Measurements from ENCODE around the gene SAFB. TPM values are rescaled to one million over a fixed set of nuclear protein-coding genes. Genes with fewer than 3 reads are reported as not detected.

The SAFB gene
- total RNA-seq, 1 experiment from 2014 or later = 53.0 TPM

DNA sequence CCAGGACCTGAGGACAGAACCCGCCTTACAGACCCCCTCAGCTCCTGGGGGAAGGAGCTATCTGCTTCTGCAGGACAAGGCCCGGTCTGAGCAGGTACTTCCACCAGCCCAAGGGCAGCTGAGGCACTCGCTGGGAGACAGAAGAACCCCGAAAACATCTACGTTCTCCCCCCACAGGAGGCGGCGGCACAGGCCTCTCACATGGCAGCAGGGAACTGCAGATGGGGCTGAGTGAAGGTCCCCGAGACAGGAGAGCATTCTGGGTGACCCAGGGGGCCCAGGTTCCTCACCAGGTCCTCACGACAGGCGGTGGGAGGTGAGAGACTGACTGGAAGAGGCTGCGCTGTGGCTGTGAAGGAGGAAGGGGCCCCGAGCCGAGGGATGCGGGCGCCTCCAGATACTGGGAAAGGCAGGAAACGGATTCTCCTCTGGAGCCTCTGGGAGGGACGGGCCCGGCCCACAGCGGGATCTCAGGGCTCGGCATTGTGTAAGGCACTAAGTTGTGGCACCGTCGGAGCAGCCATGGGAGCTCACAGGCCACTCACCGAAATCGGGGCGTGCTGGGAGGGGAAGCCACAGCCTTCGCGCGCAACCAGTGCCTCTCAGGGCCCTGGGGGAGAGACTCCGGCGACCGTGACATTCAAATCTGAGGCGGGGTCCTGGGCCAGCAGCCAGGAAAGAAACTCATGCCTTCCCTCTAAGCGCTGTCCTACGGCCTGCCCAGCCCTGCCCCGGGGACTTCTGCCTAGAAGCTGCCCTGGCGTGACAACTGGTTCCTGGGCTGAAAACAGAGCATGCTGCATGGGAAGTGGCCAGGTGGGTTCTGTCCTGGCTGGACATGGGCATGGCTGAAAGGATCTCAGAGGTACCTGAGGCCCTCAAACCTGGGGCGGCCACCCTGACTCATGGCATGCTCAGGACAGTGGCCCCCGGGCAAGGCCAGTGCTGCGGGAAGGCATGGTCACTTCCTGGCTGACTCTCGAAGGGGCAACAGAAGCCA is 81.2 kb downstream of the SAFB start:
- H3K27ac ChIP-seq (ENCODE audit: low read length) = no peak overlapping the region
- H3K9me2 ChIP-seq (replicated peaks; ENCODE audit: insufficient read depth, low read length) = no peaks in the 10 kb centered on the region
- H3K27me3 ChIP-seq (ENCODE audit: low read length) = no peaks in the 10 kb centered on the region
- 0 out of 2 replicates have a peak, but pooled peaks cover 4% of the 10 kb centered on the region for H4K20me1 ChIP-seq (ENCODE audit: insufficient read depth, low read depth, low read length)
- no peak overlapping the region for H2AFZ ChIP-seq (ENCODE audit: low read length)
- no peak for DNase-seq
- H3K9me3 ChIP-seq (ENCODE audit: low read length) = no peaks in the 10 kb centered on the region
- no peak overlapping the region for H3K9ac ChIP-seq (ENCODE audit: low read length)
- H3K4me3 ChIP-seq (ENCODE audit: low read length) = no peak overlapping the region
- no peak overlapping the region for H3K4me2 ChIP-seq (ENCODE audit: low read depth, low read length, poor library complexity, severe bottlenecking)
- H3K79me2 ChIP-seq (ENCODE audit: low read length) = no peaks in the 10 kb centered on the region
- H3K4me1 ChIP-seq (ENCODE audit: low read length) = no peaks in the 10 kb centered on the region
- peaks cover 13% of the 10 kb centered on the region for H3K36me3 ChIP-seq (ENCODE audit: insufficient read depth, low read length)

- Histone ChIP-seq H3K9me3 (ENCODE audit: low read length) (no peaks in the 10 kb centered on the region), H3K9ac (ENCODE audit: low read length) (no peak overlapping the region), H3K27me3 (ENCODE audit: low read length) (no peaks in the 10 kb centered on the region), H3K9me2 (replicated peaks; ENCODE audit: insufficient read depth, low read length) (no peaks in the 10 kb centered on the region), H3K4me3 (ENCODE audit: low read length) (no peak overlapping the region), H3K79me2 (ENCODE audit: low read length) (no peaks in the 10 kb centered on the region), H3K4me2 (ENCODE audit: low read depth, low read length, poor library complexity, severe bottlenecking) (no peak overlapping the region), H2AFZ (ENCODE audit: low read length) (no peak overlapping the region), H3K27ac (ENCODE audit: low read length) (no peak overlapping the region), H3K36me3 (ENCODE audit: insufficient read depth, low read length) (peaks cover 13% of the 10 kb centered on the region), H3K4me1 (ENCODE audit: low read length) (no peaks in the 10 kb centered on the region), H4K20me1 (ENCODE audit: insufficient read depth, low read depth, low read length) (0 out of 2 replicates have a peak, but pooled peaks cover 2% of the 10 kb centered on the region)
- DNase-seq = no peak
Observed at GRCh38 chr19:5705552-5705951, 82.7 kb downstream of the SAFB start.

DNA sequence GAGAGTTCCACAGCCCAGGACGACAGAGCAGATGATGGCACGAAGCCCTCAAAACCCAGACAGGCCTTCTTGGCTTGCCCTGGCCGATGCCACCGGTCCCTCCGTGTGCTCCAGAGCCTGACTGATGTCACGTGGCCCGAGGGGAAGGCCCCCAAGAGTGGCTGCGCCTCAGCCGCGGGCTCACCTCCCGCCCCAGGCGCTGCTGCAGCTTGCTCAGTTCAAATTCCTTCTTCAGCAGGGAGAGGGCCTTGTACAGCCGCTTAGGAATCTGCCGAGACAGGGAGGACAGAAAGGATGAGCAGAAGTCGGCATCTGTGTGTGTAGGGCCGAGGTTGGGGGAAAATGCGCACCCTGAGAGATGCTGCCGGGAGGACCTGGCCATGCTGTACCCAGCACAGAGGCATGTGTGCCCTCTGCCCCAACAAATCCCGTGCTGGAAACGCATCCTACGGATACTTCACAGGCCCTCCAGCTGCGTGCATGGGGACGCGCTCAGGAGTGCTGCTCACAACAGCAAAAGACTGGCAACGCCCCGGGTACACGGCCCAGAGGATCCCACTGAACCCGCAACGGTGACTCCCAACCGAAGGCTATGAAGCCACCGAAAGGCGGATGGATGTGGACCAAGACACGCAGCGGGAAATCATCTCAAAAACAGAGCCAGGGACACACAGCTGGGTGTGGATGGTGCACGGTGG is 84.1 kb downstream of the SAFB start:
- Histone ChIP-seq H3K9ac (ENCODE audit: low read length) (no peak overlapping the region), H3K4me2 (ENCODE audit: low read depth, low read length, poor library complexity, severe bottlenecking) (no peak overlapping the region), H3K36me3 (ENCODE audit: insufficient read depth, low read length) (peaks cover 16% of the 10 kb centered on the region), H3K27me3 (ENCODE audit: low read length) (no peaks in the 10 kb centered on the region), H2AFZ (ENCODE audit: low read length) (no peak overlapping the region), H3K9me2 (replicated peaks; ENCODE audit: insufficient read depth, low read length) (no peaks in the 10 kb centered on the region), H3K4me1 (ENCODE audit: low read length) (no peaks in the 10 kb centered on the region), H3K79me2 (ENCODE audit: low read length) (no peaks in the 10 kb centered on the region), H3K27ac (ENCODE audit: low read length) (no peak overlapping the region), H3K9me3 (ENCODE audit: low read length) (no peaks in the 10 kb centered on the region), H3K4me3 (ENCODE audit: low read length) (no peak overlapping the region), H4K20me1 (ENCODE audit: insufficient read depth, low read depth, low read length) (no peaks in the 10 kb centered on the region)
- DNase-seq = no peak

DNA sequence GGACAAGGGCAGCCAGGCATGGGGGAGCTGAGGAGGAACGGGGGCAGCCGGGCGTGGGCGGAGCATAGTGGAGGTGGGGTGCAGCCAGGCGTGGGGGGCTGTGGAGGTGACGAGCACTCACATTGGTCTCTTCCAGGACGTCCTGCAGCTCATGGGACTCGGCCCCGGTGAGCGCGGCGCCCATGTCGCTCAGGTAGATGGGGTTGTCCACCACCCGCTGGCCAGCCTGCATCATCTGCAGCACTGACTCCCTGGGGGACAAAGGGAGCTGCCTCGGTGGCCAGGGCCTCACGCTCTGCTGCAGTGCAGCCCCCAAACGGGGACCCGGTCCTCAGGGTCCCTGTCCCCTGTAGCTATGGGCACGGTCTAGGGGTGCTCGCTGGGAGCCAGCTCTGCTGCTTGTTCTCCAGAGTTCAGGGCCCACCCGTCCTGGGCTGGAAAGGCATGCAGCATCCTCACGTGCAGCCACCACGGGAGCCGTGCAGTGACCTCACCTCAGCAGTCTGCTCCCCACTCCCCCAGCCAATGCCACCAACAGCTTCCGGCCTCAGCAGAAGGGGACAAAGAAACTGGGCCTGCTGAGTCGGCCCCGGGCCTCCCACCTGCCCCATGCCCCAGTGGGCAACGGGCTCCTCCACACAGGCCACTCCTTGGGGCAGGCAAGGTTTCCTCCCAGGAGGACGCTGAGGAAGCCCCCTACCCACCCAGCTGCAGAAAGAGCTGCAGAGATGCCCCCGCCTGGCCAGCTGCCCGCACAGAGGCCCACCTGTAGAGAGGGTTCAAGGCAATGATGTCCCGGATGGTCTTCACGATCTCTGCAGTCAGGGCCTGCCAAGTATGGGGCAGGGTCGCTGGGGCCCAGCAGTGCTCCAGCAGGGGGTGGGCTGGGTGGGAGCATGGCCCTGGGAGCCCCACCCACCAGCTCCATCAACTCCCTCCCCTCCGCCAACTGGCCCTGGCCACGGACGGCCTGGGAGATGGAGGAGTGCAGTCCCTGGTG is 85.0 kb downstream of the SAFB start:
- H3K4me2 ChIP-seq (ENCODE audit: low read depth, low read length, poor library complexity, severe bottlenecking) = no peak overlapping the region

GRCh38 chr19:5711025-5711424 is 88.1 kb downstream of the SAFB start:
- no peak overlapping the region for H3K4me3 ChIP-seq (ENCODE audit: low read length)
- H3K27ac ChIP-seq (ENCODE audit: low read length) = no peak overlapping the region
- no peak overlapping the region for H3K4me2 ChIP-seq (ENCODE audit: low read depth, low read length, poor library complexity, severe bottlenecking)
- no peak overlapping the region for H2AFZ ChIP-seq (ENCODE audit: low read length)
- no peaks in the 10 kb centered on the region for H3K27me3 ChIP-seq (ENCODE audit: low read length)
- H3K36me3 ChIP-seq (ENCODE audit: insufficient read depth, low read length) = peaks cover 11% of the 10 kb centered on the region; the same call in 1 of the 2 replicates
- DNase-seq = no peak
- no peaks in the 10 kb centered on the region for H3K9me3 ChIP-seq (ENCODE audit: low read length)
- no peaks in the 10 kb centered on the region for H3K4me1 ChIP-seq (ENCODE audit: low read length)
- no peak overlapping the region for H3K9ac ChIP-seq (ENCODE audit: low read length)
- peaks cover 5% of the 10 kb centered on the region; the same call in 1 of the 2 replicates for H4K20me1 ChIP-seq (ENCODE audit: insufficient read depth, low read depth, low read length)
- peaks cover 20% of the 10 kb centered on the region for H3K79me2 ChIP-seq (ENCODE audit: low read length)
- no peaks in the 10 kb centered on the region for H3K9me2 ChIP-seq (replicated peaks; ENCODE audit: insufficient read depth, low read length)

More for the DNA sequence above, 85.0 kb downstream of the SAFB start:
- H3K27me3 ChIP-seq (ENCODE audit: low read length) = no peaks in the 10 kb centered on the region
- DNase-seq = no peak
- H2AFZ ChIP-seq (ENCODE audit: low read length) = no peak overlapping the region
- H3K9ac ChIP-seq (ENCODE audit: low read length) = no peak overlapping the region
- H3K4me1 ChIP-seq (ENCODE audit: low read length) = no peaks in the 10 kb centered on the region
- H3K9me3 ChIP-seq (ENCODE audit: low read length) = no peaks in the 10 kb centered on the region
- H3K27ac ChIP-seq (ENCODE audit: low read length) = no peak overlapping the region
- no peaks in the 10 kb centered on the region for H3K9me2 ChIP-seq (replicated peaks; ENCODE audit: insufficient read depth, low read length)
- H3K36me3 ChIP-seq (ENCODE audit: insufficient read depth, low read length) = peaks cover 16% of the 10 kb centered on the region
- no peak overlapping the region for H3K4me3 ChIP-seq (ENCODE audit: low read length)
- H3K79me2 ChIP-seq (ENCODE audit: low read length) = no peaks in the 10 kb centered on the region
- no peaks in the 10 kb centered on the region for H4K20me1 ChIP-seq (ENCODE audit: insufficient read depth, low read depth, low read length)

DNA sequence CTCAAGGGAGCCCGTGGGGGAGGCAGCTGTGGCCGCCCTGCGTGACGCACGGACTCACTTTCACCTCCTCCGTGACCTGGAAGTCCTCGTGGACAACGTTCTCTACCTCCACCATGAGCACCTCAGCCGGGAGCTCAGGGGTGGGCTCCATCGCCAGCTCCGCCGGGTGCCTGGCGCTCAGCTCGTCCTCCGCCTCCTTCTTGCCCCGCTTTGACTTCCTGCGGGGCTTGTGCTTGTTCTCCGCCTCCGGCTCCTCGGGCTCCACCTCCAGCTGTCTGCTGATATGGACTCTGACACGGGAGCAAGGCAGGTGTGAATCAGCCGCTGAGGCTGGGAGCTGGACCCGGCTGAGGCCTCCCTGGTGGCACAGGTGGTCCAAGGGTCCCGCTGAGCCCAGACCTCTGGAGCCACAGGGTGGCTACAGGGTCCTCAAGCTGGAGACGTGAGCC is 88.9 kb downstream of the SAFB start:
- H3K9me3 ChIP-seq (ENCODE audit: low read length) = no peaks in the 10 kb centered on the region
- DNase-seq = no peak
- no peaks in the 10 kb centered on the region for H3K4me1 ChIP-seq (ENCODE audit: low read length)
- H3K36me3 ChIP-seq (ENCODE audit: insufficient read depth, low read length) = peaks cover 14% of the 10 kb centered on the region; the same call in 1 of the 2 replicates
- no peak overlapping the region for H3K9ac ChIP-seq (ENCODE audit: low read length)
- H3K27ac ChIP-seq (ENCODE audit: low read length) = no peak overlapping the region
- H2AFZ ChIP-seq (ENCODE audit: low read length) = no peak overlapping the region
- H3K4me2 ChIP-seq (ENCODE audit: low read depth, low read length, poor library complexity, severe bottlenecking) = no peak overlapping the region
- no peaks in the 10 kb centered on the region for H3K27me3 ChIP-seq (ENCODE audit: low read length)
- H3K9me2 ChIP-seq (replicated peaks; ENCODE audit: insufficient read depth, low read length) = no peaks in the 10 kb centered on the region
- peaks cover 27% of the 10 kb centered on the region for H3K79me2 ChIP-seq (ENCODE audit: low read length)
- peaks cover 9% of the 10 kb centered on the region; the same call in 1 of the 2 replicates for H4K20me1 ChIP-seq (ENCODE audit: insufficient read depth, low read depth, low read length)
- H3K4me3 ChIP-seq (ENCODE audit: low read length) = no peak overlapping the region

DNA sequence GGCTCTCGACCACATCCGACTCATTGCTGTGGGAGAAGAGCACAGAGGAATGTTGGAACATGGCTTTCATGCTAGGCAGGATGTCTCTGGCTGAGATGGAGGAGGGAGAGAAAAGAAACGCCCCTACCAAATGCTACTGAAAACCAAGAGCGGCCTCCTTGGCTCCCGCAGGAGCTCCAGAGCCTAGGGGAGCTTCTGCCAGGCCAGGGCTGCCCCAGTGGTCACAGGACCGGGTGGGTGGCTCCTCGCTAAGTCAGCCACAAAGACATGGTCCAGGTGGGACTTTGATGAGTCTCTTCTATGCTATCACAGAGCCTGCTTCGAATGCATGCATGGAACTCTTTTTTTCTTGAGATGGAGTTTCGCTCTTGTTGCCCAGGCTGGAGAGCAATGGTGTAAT is 90.3 kb downstream of the SAFB start:
- H3K9me2 ChIP-seq (replicated peaks; ENCODE audit: insufficient read depth, low read length) = no peaks in the 10 kb centered on the region
- H3K4me2 ChIP-seq (ENCODE audit: low read depth, low read length, poor library complexity, severe bottlenecking) = no peak overlapping the region
- DNase-seq = peak; percentile 26
- no peak overlapping the region for H3K9ac ChIP-seq (ENCODE audit: low read length)
- H3K36me3 ChIP-seq (ENCODE audit: insufficient read depth, low read length) = peaks cover 19% of the 10 kb centered on the region; the same call in 1 of the 2 replicates
- no peak overlapping the region for H2AFZ ChIP-seq (ENCODE audit: low read length)
- H4K20me1 ChIP-seq (ENCODE audit: insufficient read depth, low read depth, low read length) = peaks cover 18% of the 10 kb centered on the region
- H3K79me2 ChIP-seq (ENCODE audit: low read length) = peaks cover 42% of the 10 kb centered on the region
- no peak overlapping the region for H3K27ac ChIP-seq (ENCODE audit: low read length)
- no peaks in the 10 kb centered on the region for H3K27me3 ChIP-seq (ENCODE audit: low read length)
- H3K9me3 ChIP-seq (ENCODE audit: low read length) = no peaks in the 10 kb centered on the region
- peaks cover 12% of the 10 kb centered on the region for H3K4me1 ChIP-seq (ENCODE audit: low read length)
- H3K4me3 ChIP-seq (ENCODE audit: low read length) = no peak overlapping the region
